ENCODE results near the gene TWIST2. TPM values are rescaled to one million over a fixed set of nuclear protein-coding genes. Genes with fewer than 3 reads are reported as not detected.

The TWIST2 gene
- 10 to 100 TPM in 2 of 3 donors, 1 to 10 TPM in 1; 3.4 to 99.9 (median 63.3) TPM for polyA plus RNA-seq

DNA sequence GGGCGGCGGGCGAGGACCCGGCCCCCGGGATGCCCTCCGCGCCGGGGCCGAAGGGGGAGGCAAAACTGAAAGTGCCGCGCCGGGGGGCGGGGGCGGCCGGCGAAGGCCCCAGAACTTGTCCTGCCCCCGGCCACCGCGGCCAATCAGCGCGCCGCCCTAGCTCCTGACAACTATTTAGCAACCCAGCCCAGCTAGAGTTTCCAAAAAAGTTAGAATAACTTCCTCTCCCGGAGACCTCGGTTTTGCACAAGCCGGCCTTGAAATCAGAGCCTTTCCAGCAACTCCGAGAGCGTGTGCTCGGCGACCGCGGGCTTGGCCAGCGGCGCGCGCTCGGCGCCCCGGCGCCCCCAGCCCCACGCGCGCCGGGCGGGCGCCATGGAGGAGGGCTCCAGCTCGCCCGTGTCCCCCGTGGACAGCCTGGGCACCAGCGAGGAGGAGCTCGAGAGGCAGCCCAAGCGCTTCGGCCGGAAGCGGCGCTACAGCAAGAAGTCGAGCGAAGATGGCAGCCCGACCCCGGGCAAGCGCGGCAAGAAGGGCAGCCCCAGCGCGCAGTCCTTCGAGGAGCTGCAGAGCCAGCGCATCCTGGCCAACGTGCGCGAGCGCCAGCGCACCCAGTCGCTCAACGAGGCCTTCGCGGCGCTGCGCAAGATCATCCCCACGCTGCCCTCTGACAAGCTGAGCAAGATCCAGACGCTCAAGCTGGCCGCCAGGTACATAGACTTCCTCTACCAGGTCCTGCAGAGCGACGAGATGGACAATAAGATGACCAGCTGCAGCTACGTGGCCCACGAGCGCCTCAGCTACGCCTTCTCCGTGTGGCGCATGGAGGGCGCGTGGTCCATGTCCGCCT lies at the start of gene TWIST2:
Gene TWIST2, plus strand, starts transcription at position 245 of the 850 bp plus-strand sequence. Its CDS starts 131 bp downstream, at position 376.
- 2 to 3% (median 3%) methylated on average over 85 to 89 of the region's 90 CpGs for WGBS, 3 donors

DNA sequence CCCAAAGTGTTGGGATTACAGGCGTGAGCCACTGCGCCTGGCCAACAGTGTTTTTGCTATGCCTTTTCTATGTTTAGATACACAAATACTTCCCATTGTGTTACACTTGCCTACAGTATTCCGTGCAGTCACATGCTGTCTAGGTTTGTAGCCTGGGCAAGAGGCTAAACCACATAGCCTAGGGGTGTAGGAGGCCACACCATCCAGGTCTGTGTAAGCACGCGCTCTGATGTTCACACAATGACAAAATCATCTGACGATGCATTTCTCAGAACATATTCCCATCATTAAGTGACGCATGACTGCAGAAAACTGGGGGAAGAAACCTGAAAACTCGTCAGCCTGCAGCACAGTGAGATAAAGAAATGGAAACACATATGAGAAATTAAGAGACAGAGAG lies 46.1 kb upstream of the TWIST2 start:
- 79 to 91% (median 90%) methylated on average over 8 of the region's 8 CpGs for WGBS, 3 donors
- H3K27ac ChIP-seq (ENCODE audit: low read depth, low read length), result no peak overlapping the region

More for the DNA sequence above, at the start of gene TWIST2:
- no peak within 1 kb of the TSS for H3K27ac ChIP-seq (ENCODE audit: low read depth, low read length)

DNA sequence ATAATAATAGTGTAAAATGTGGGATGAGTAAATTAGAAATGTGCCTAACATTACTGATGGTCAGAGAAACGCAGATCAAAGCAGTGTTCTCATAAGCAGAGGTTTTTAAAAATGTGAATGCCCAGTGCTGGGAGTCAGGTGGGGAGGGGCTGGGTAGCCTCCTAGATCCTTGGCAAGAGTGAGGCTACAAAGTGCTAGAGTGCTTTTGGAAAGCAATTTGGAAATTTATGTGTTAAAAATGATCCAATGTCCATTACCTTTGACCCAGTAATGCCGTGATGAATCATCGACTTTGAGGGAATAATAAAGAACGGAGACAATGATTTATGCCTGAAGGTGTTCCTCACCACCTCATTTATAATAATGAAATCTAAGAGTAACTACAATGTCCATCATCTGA lies 44.9 kb upstream of the TWIST2 start:
- H3K27ac ChIP-seq (ENCODE audit: low read depth, low read length), result no peak overlapping the region
- WGBS, 3 donors, result 43 to 58% (median 55%) methylated on average over 4 of the region's 4 CpGs

DNA sequence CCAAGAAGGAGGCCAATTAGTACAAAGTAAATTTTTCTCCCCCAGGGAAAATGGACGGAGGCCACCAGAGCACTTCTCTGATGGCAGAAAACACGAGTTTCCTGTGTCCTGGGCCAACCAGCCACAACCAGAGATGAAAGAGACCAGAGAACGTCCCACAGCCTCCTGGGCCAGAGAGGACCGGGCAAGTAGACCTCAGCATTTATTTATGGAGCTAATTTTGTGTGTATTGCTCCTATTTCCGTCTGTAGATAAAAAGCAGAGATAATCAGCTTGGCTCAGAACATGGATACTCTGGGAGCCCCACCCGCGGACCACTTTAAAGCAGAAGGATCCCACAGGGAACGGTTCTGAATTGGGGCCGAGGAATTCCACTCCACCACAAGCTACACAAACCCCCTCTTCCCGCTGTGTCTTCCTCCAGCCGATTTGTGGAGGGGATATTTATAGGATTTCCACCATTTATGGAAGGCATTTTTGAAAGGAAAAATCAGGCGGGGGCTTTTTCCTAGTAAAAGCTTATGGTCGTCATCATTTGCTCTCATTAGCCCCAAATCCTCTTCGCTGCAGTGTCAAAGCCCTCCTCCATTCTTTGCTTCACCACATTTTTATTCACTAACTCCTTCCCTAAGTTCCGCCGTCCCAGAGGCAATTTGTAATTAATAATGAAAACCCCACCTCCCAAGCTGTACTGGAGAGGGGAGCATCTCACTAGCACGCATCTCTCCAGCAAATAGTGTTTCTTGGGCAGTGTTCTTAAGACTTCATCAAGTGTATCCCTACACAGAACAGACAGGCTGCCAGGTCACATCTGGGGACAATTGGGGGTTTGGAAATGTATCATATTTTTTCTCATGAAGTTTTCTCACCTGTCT lies 43.7 kb upstream of the TWIST2 start:
- no peak overlapping the region for H3K27ac ChIP-seq (ENCODE audit: low read depth, low read length)
- 45 to 59% (median 54%) methylated on average over 17 of the region's 17 CpGs for WGBS, 3 donors

DNA sequence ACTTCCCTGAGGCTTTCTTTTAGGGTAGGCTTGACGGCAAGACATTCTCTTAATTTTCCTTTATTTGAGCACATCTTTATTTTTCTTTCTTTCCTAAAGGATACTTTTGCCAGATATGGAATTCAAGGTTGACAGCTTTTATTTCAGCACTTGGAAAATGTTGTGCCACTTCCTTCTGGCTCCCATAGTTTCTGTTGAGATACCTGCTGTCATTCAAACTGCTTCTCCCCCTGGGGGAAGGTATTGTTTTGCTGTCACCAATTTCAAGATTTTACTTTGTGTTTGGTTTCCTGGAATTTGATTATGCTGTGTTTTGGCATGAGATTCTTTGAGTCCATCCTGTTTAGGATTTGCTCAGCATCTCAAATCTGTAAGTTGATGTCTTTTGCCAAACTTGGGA lies 39.1 kb upstream of the TWIST2 start:
- H3K27ac ChIP-seq (ENCODE audit: low read depth, low read length), result no peak overlapping the region
- WGBS, 3 donors, result 81 to 95% (median 94%) methylated on average over 1 of the region's 1 CpG

DNA sequence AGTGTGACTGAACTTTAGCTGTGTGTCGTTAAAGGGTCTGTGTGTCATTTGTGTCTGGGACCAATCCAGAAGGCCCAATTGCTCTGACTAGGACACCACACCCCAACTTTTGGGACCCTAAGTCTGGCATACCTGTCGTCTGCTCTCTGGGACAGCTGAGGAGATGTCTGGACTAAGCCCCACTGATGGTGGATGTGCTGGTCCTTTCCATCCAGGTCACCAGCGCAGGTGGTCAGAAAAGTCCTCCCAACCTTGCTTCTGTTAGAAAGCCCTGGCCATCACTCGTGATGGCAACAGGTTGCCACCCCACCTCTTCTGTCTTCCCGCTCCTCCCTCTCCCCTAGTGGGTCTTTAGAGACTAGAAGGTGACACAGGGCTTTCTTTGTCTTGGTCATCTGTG lies 37.6 kb upstream of the TWIST2 start:
- H3K27ac ChIP-seq (ENCODE audit: low read depth, low read length), result no peak overlapping the region
- WGBS, 3 donors, result 72 to 93% (median 88%) methylated on average over 5 of the region's 5 CpGs

DNA sequence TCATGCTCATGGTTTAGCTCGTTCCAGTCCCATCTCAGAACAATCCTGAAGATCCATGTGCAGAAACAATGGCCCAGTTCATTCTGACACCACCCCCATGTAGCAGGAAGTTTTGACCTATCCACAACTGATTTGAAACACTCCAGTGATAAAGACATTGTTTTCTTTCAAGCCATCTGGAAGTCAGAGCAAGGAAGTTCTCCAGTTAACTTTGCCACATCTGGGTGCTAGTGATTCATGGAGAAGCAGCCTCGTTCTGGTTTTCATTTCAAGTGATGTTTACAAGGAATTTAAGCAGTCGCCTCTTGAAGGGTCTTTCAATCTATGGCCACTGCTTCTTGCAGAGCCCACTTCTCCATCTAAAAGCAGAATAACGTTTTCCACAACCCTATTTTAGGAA lies 36.6 kb upstream of the TWIST2 start:
- WGBS, 3 donors, result 47 to 64% (median 59%) methylated on average over 4 of the region's 4 CpGs

DNA sequence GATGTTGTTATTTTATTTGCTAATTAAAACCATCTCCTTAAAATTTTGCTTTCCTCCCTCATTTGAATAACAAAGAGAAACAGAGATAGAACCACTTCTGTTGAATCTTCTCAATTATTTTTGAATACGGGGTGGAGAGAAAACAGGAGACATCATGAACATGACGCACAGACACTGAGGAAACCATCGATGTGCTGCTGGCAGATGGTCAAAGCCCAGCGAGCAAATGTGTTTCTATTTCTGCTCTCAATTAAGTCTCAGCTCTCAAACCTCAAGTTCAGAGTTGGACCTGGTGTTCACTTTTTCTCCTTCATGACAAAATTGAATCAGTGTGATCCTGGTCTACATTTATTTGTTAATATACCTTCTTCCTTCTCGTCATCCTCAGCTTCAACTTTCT lies 36.1 kb upstream of the TWIST2 start:
- H3K27ac ChIP-seq (ENCODE audit: low read depth, low read length), result no peak overlapping the region
- WGBS, 3 donors, result 74 to 83% (median 76%) methylated on average over 5 of the region's 5 CpGs

More for the DNA sequence above, 36.6 kb upstream of the TWIST2 start:
- no peak overlapping the region for H3K27ac ChIP-seq (ENCODE audit: low read depth, low read length)

DNA sequence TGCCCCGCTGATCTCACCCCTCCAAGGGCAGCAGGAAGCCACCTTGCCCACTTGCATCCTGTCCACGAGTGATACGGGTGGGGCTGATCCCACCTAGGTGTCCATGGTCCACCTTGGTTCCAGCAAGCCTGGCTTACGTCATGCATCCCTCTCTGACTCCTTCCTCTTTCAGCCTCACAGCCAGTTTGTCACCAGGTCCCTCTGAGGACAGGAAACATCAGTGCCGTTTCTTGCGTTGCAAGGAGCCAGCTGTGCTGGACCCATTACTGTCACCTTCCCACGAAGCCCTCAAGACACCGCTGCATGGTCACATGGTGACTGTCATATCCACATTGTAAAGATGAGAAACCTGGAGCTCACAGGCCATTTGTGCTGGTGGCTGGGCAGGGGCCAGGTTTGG lies 34.8 kb upstream of the TWIST2 start:
- H3K27ac ChIP-seq (ENCODE audit: low read depth, low read length), result no peak overlapping the region
- 56 to 67% (median 60%) methylated on average over 8 of the region's 8 CpGs for WGBS, 3 donors

DNA sequence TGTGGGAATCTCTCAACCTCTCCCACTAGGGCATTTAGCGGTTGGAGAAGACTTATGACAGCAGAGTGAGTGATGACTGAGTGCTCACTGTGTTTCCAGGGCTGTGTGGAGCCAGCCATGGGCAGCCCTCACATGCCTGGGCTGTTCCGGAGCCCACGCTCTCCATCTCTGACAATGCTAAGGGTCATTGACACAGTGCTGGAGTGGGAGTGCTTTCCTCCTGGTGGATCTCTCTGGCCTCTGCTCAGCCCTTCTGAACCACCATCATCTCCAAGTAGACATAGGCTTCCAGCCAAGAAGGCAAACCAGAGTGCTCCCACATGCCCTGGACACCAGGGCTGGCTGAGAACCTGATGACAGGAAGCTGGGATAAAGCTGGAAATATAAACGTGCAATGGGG lies 33.1 kb upstream of the TWIST2 start:
- H3K27ac ChIP-seq (ENCODE audit: low read depth, low read length), result no peak overlapping the region
- 76 to 82% (median 80%) methylated on average over 4 of the region's 4 CpGs for WGBS, 3 donors

DNA sequence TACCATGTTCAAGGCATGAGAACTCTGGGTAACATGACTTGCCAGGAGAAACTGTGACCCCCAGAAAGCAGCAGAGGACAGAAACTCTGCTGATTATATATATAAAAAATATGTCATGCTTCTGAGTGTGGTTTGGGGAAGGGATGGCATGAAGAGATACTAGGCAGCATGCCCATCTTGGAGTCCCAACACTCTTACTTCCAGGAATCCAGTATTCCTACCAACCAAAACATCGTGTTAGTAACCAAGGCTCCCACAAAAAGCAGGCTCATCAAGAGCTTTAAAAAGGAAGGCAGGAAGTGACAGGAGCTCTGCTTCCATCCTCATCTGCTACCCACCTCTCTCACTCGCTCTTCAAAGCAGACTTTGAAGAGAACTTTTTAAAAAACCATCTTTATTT lies 31.6 kb upstream of the TWIST2 start:
- 65 to 81% (median 71%) methylated on average over 2 of the region's 2 CpGs for WGBS, 3 donors
- H3K27ac ChIP-seq (ENCODE audit: low read depth, low read length), result no peak overlapping the region

DNA sequence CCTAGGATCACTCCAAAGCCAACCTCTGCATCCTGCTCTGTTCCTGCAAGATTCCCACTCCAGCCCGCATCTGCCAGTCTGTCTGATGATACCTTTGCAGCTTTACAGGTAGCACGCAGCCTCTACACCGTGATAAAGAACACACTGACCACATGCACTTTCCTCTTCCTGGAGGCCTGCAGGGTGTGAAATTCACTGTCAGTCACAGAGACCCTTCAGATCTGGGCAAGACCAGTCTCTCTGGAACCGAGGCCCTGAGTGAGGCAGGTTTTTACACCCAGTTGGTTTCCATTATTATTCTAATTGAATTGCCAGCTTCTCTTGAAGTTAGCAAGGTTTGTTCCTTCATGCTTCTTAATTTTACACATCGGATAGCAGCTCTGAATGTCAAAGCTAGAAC lies 30.5 kb upstream of the TWIST2 start:
- no peak overlapping the region for H3K27ac ChIP-seq (ENCODE audit: low read depth, low read length)
- 29 to 46% (median 44%) methylated on average over 5 of the region's 5 CpGs for whole genome bisulfite sequencing, 3 donors

DNA sequence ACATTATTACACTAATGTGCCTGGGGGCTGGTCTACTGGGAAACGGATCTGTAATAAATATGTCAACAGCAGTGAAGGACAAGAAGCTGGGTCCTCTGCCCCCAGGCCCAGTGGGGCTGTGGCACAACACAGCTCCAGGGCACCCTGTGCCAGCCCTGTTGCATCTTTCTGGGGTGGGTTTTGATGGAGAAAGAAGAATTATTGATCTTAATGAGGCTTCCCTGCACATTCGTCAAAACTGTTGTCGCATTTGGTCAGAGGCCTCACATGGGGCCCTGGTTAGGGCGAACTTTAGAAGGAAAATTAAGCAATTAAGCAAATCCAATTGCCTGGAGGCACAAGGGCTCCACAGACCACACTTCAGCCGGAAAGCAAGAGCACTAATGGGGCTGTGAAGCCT lies 30.0 kb upstream of the TWIST2 start:
- no peak overlapping the region for H3K27ac ChIP-seq (ENCODE audit: low read depth, low read length)
- WGBS, 3 donors, result 54 to 81% (median 72%) methylated on average over 5 of the region's 5 CpGs

DNA sequence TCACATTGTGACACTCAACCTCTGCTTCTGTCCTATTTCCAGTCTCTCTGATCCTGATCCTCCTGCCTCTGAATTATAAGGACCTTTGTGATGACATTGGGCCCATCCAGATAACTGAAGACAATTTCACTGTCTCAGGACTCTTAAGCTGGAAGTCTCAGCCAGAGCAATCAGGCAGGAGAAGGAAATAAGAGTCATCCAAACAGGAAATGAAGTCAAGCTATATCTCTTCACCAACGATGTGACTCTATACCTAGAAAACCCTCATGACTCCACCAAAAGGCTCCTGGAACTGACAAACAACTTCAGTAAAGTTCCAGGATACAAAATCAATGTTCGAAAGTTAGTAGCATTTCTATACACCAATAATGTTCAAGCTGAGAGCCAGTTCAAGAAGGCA lies 29.3 kb upstream of the TWIST2 start:
- no peak overlapping the region for H3K27ac ChIP-seq (ENCODE audit: low read depth, low read length)
- WGBS, 3 donors, result 52 to 57% (median 54%) methylated on average over 2 of the region's 2 CpGs

DNA sequence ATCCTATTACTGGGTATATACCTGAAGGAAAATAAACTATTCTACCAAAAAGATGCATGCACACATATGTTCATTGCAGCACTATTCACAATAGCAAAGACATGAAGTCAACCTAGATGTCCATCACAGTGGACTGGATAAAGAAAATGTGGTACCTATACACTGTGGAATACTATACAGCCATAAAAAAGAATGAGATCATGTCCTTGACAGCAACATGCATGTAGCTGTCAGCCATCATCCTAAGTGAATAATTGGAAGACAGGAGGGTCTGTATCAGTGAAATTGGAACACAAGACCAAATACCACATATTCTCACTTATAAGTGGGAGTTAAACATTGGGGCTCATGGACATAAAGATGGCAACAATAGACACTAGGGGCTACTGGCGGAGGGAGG lies 27.7 kb upstream of the TWIST2 start:
- H3K27ac ChIP-seq (ENCODE audit: low read depth, low read length), result no peak overlapping the region
- 56 to 92% (median 90%) methylated on average over 1 of the region's 1 CpG for WGBS, 3 donors

DNA sequence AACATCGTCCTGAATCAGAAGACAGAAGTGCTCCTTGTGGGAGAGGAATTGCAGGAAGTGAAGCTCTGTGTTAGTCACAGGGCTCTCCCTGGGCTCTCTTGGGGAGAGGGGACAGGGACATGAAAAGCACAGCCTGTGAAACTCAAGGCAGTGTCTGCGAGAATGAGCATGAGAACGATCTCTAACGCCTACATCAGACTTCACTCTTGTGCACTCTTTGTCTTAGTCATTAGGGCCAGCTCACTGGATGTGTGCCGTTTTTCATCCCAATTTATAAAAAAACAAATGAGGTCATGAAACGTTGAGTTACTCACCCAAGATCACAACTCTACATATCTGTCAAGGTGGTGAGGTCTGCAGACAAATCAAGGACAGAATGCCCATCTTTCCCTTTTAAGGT lies 27.0 kb upstream of the TWIST2 start:
- no peak overlapping the region for H3K27ac ChIP-seq (ENCODE audit: low read depth, low read length)
- 52 to 56% (median 55%) methylated on average over 6 of the region's 6 CpGs for WGBS, 3 donors

DNA sequence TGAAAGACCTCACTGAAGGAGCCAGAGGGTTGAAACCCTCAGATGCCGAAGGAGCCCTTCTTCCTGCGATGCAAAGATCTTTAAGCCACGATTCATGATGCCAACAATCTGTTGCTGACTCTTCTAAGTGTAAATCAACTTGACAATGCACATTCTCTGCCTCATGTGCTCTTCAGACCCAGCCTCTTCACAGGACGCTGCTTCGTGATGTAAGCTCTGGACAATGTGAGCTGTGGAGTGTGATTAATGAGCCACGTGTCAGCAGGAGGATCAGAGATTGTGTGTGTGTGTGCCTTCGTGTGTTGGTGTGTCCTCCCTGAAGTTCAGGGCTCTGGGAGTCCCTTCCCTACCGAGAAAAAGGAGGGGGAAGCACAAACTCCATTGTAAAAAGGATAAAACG lies 26.5 kb upstream of the TWIST2 start:
- no peak overlapping the region for H3K27ac ChIP-seq (ENCODE audit: low read depth, low read length)
- WGBS, 3 donors, result 44 to 49% (median 44%) methylated on average over 9 of the region's 9 CpGs

DNA sequence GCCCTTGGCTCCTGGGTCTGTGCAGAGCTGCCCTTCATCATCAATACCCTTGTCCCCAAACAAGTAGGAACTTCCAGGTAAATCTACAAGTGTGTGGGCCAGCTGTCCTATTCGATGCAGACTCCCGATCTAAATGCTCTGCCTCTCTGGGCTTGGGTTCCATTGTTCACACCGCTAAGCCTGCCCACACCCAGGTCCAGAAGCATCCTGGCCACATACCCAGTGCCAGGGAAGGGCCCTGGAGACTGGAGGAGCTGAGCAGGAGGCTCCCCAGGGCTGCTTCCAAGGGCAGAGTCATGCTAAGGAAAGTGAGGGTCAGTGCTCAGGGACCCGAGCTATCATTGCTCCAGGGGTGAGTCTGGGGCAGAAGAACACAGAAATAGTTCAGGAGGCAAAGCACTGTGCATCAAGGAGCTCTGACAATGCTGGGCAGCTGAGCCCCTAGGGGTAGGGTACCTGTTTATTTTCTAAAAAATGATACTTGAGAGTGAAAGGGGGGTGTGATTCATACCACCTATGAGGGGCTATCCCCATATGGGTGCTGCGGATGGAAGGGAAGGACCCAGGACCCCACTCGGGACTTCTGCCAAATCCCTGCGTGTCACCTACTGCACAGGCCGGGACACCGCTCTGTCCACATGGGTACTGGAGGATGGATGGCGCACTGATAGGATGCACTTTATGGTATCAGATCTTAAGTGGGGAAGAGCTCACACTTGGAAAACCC lies 25.8 kb upstream of the TWIST2 start:
- 78 to 81% (median 80%) methylated on average over 10 of the region's 10 CpGs for WGBS, 3 donors
- no peak overlapping the region for H3K27ac ChIP-seq (ENCODE audit: low read depth, low read length)

DNA sequence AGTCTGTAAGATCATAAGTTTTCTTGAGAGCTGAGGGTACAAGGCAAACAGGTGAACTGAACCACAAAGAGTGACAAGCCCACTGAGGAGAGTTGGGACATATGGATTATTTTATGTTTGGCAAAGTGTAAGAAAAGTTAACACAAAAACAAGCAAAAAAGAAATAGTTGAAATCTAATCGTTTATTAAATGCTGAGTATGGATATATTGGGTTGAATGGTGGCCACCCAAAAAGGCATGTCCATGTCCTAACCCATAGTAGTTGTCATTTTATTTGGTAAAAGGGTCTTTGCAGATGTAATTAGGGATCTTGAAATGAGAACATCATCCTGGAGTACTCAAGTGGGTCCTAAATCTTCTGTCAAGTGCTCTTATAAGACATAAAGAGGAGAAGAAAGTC lies 24.9 kb upstream of the TWIST2 start:
- no peak overlapping the region for H3K27ac ChIP-seq (ENCODE audit: low read depth, low read length)
- WGBS, 3 donors, result 35 to 92% (median 76%) methylated on average over 1 of the region's 1 CpG
